Body of pancreas (tissue), 4 donors: ENCODE results near the gene GAP43. TPM values are rescaled to one million over a fixed set of nuclear protein-coding genes. Genes with fewer than 3 reads are reported as not detected.

Experiments used
- ATAC-seq: fragments of 150-250 bp; one replicate; pipeline ENCODE4 v1.9.1; 2016
- DNase-seq, 4 donors: peaks; one replicate each; pipeline ENCODE4 v3.0.0-alpha.2; 2019
- H3K27ac ChIP-seq, 4 donors: fragments of 200-600 bp; sonication (generic); 1 replicate in 3 of 4; 2 replicates in 1 of 4; pipeline versions ENCODE4 v1.5.1 to v1.6.1; 2016 to 2019; ENCODE audit warnings: mild to moderate bottlenecking in 1 of 4, mixed read lengths in 1 of 4, moderate library complexity in 1 of 4
- H3K27me3 ChIP-seq, 2 donors: fragments of 200-600 bp; sonication (generic); one replicate each; pipeline ENCODE4 v1.6.0; 2016; ENCODE audit warnings: mild to moderate bottlenecking in 1 of 2
- H3K36me3 ChIP-seq, 2 donors: fragments of 200-600 bp; sonication (generic); replicated peaks in 1 of 2; 2 replicates each; pipeline ENCODE4 v1.5.1; 2016; ENCODE audit warnings: low read depth in 2 of 2; ENCODE audit not compliant: insufficient read depth in 1 of 2
- H3K4me1 ChIP-seq: fragments of 200-600 bp; sonication (generic); one replicate; pipeline ENCODE4 v1.6.0; 2016
- H3K4me3 ChIP-seq, 2 donors: fragments of 200-600 bp; sonication (generic); 1 replicate in 1 of 2; 2 replicates in 1 of 2; pipeline ENCODE4 v1.5.1; 2016 to 2019
- H3K9me3 ChIP-seq, 3 donors: fragments of 200-600 bp; sonication (generic); 1 replicate in 2 of 3; 2 replicates in 1 of 3; pipeline ENCODE4 v1.5.1; 2016
- POLR2A ChIP-seq, 3 donors: fragments of 450-650 bp; IDR thresholded peaks; one replicate each; pipeline ENCODE4 v1.6.1; 2016; ENCODE audit warnings: antibody characterized with exemption in 3 of 3, mild to moderate bottlenecking in 2 of 3
- WGBS, 2 donors: methylation state at CpG; one replicate each; pipeline ENCODE4 v1.1.5; 2017; 5-methylcytosine and 5-hydroxymethylcytosine counted together
- intact Hi-C: fragments of 100-400 bp; cut with DNase I; formaldehyde crosslinking; loops from one replicate; pipeline ENCODE4 v1.15.1; 2023
- total RNA-seq, 2 donors: library from RNA; depleted of rRNA; stranded (reverse); fragments of >200 nt; gene quantifications; one replicate each; pipeline ENCODE4 v1.1.0, GENCODE V29; 2016
- TF ChIP-seq, protein P1 (sequence below), 7 experiments: fragments of 450-650 bp in 4 of 7; fragments of 200-600 bp in 3 of 7; sonication (generic) in 3 of 7; IDR thresholded peaks; one replicate each; pipeline ENCODE4 v1.5.1; 2016 to 2019; ENCODE audit warnings: antibody characterized with exemption in 7 of 7

Gene GAP43
- under 1 TPM in 1 of 2 donors, not detected in 1; 0.26 TPM for total RNA-seq

- peak; percentile 42 for ATAC-seq
- Histone ChIP-seq H3K4me3 (no peak within 1 kb of the TSS), H3K27me3 (peaks cover 0 to 23% of the 10 kb centered on the region in 2 donors), H3K36me3 (no peaks in the 10 kb centered on the region), H3K4me1 (peaks cover 4% of the 10 kb centered on the region), H3K27ac (no peak within 1 kb of the TSS), H3K9me3 (no peaks in the 10 kb centered on the region)
- TF ChIP-seq, protein P1, sequence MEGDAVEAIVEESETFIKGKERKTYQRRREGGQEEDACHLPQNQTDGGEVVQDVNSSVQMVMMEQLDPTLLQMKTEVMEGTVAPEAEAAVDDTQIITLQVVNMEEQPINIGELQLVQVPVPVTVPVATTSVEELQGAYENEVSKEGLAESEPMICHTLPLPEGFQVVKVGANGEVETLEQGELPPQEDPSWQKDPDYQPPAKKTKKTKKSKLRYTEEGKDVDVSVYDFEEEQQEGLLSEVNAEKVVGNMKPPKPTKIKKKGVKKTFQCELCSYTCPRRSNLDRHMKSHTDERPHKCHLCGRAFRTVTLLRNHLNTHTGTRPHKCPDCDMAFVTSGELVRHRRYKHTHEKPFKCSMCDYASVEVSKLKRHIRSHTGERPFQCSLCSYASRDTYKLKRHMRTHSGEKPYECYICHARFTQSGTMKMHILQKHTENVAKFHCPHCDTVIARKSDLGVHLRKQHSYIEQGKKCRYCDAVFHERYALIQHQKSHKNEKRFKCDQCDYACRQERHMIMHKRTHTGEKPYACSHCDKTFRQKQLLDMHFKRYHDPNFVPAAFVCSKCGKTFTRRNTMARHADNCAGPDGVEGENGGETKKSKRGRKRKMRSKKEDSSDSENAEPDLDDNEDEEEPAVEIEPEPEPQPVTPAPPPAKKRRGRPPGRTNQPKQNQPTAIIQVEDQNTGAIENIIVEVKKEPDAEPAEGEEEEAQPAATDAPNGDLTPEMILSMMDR (IDR thresholded peaks at IDR 0.05): no peak
- TF ChIP-seq POLR2A (IDR thresholded peaks at IDR 0.05): no peak
- peak; percentile 7 to 25 (median 13) for DNase-seq
- 5 to 7% methylated on average over 20 of the region's 20 CpGs for WGBS, 2 donors
- intact Hi-C loops: no loop called here
Measured at GRCh38 chr3:115623044-115623868, at the start of gene GAP43. Gene GAP43, plus strand, starts transcription at chr3:115623510. Its CDS starts 180 bp downstream, at chr3:115623690.

DNA sequence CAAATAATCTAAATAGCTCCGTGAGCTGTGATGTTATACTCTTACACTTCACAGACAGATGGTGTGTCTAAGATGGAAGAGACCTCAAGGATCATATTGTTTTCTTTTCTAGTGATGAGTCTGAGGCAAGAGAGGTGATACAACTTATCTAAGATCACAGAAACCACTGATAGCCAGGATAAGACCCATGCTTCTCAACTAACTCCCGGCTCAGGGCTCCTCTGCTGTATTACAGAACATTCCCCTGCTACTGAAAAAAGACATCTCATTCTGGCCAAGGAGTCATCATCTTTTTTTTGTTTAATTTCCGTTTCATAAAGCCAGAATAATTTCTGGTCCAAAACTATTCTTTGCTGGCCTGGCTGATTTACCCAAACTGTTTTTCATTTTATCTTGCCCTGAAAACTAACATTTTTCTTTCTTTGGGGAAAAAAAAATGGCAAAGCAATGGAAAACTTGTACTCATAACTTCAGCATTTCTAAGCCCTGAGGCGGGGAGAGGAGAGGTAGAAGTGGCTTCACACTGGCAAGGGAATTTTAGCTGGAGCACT, 46.9 kb upstream of the GAP43 start:
- no peak overlapping the region for H3K27ac ChIP-seq
- H3K9me3 ChIP-seq: no peaks in the 10 kb centered on the region
- H3K27me3 ChIP-seq: no peaks in the 10 kb centered on the region
- H3K36me3 ChIP-seq: no peaks in the 10 kb centered on the region
- 36 to 41% methylated on average over 4 of the region's 4 CpGs for WGBS, 2 donors
- TF ChIP-seq, protein P1 (IDR thresholded peaks at IDR 0.05): no peak
- no peak overlapping the region for H3K4me3 ChIP-seq
- no peaks in the 10 kb centered on the region for H3K4me1 ChIP-seq
- intact Hi-C loops: no loop called here
- DNase-seq (no peak), ATAC-seq (no peak)

GRCh38 chr3:115577000-115577399, 46.3 kb upstream of the GAP43 start:
- intact Hi-C loops: no loop called here
- Histone ChIP-seq H3K27ac (no peak overlapping the region), H3K9me3 (no peaks in the 10 kb centered on the region), H3K27me3 (no peaks in the 10 kb centered on the region), H3K4me1 (no peaks in the 10 kb centered on the region), H3K36me3 (no peaks in the 10 kb centered on the region), H3K4me3 (no peak overlapping the region)
- TF ChIP-seq, protein P1 (IDR thresholded peaks at IDR 0.05): no peak
- no peak for TF ChIP-seq POLR2A (IDR thresholded peaks at IDR 0.05)
- 54 to 68% methylated on average over 2 of the region's 2 CpGs for WGBS, 2 donors
- no peak for ATAC-seq
- DNase-seq: no peak

DNA sequence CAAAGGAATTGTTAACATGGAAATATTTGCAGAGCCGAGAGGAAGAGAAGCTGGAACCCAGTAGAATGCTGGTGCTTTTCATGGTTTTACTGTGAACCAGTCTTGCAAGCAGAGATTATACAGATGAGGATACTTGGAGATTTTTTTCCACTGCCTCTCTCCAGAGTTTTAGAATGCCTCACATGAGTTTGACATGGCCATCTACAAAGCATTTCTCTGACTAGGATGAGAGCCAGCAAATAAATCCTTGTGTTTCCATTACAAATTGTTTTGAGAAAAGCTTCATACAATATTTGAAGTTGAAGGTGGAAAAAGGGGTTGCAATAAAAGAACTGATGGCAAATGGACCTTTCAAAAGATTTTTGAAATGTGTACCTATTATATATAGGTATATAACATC, 45.0 kb upstream of the GAP43 start:
- Histone ChIP-seq H3K4me3 (no peak overlapping the region), H3K27ac (no peak overlapping the region), H3K4me1 (no peaks in the 10 kb centered on the region), H3K27me3 (no peaks in the 10 kb centered on the region), H3K9me3 (no peaks in the 10 kb centered on the region), H3K36me3 (no peaks in the 10 kb centered on the region)
- TF ChIP-seq POLR2A (IDR thresholded peaks at IDR 0.05): no peak
- TF ChIP-seq, protein P1 (IDR thresholded peaks at IDR 0.05): no peak
- no peak for ATAC-seq
- intact Hi-C loops: no loop called here
- 50 to 86% methylated on average over 1 of the region's 1 CpG for WGBS, 2 donors
- DNase-seq: no peak
